Hepatic stellate cell (primary cell): ENCODE measurements around the gene PCCA.
"Not testable (repeated sequence)": the region's sequence is repeated elsewhere in the genome, so short reads cannot be mapped to it uniquely, and the experiment has no call there.

Source experiments
- DNase-seq: peaks from one replicate; pipeline ENCODE4 v3.0.0; 2011; ENCODE audit warnings: low spot score

Gene PCCA

GRCh38 chr13:100508996-100509395, 420.1 kb downstream of the PCCA start:
- no peak for DNase-seq

- DNase-seq = no peak
Observed at GRCh38 chr13:100510208-100510957, 421.5 kb downstream of the PCCA start.

GRCh38 chr13:100511466-100511865, 422.6 kb downstream of the PCCA start:
- DNase-seq = no peak

GRCh38 chr13:100512422-100512821, 423.5 kb downstream of the PCCA start:
- no peak for DNase-seq

- DNase-seq = no peak
Observed at GRCh38 chr13:100513171-100513570, 424.3 kb downstream of the PCCA start.

GRCh38 chr13:100513987-100514670, 425.2 kb downstream of the PCCA start:
- no peak for DNase-seq

- DNase-seq = peak; percentile 95
Observed at GRCh38 chr13:100514788-100515409, 426.0 kb downstream of the PCCA start.

GRCh38 chr13:100515410-100515800, 426.5 kb downstream of the PCCA start:
- DNase-seq = no peak

GRCh38 chr13:100517135-100517534, 428.2 kb downstream of the PCCA start:
- no peak for DNase-seq

GRCh38 chr13:100517728-100518127, 428.8 kb downstream of the PCCA start:
- no peak for DNase-seq

- DNase-seq = no peak
Observed at GRCh38 chr13:100518394-100519062, 429.6 kb downstream of the PCCA start.

- no peak for DNase-seq
Observed at GRCh38 chr13:100519626-100520025, 430.7 kb downstream of the PCCA start.

- DNase-seq = no peak
Observed at GRCh38 chr13:100520936-100521850, 432.3 kb downstream of the PCCA start.

GRCh38 chr13:100521851-100522617, 433.1 kb downstream of the PCCA start:
- DNase-seq = no peak

GRCh38 chr13:100522618-100523309, 433.9 kb downstream of the PCCA start:
- no peak for DNase-seq

GRCh38 chr13:100523411-100523810, 434.5 kb downstream of the PCCA start:
- DNase-seq = no peak

GRCh38 chr13:100523981-100524386, 435.1 kb downstream of the PCCA start:
- no peak for DNase-seq

GRCh38 chr13:100524688-100525087, 435.8 kb downstream of the PCCA start:
- DNase-seq = not testable (repeated sequence)

GRCh38 chr13:100525453-100526317, 436.8 kb downstream of the PCCA start:
- DNase-seq = no peak
